ENCODE data around the gene ECSIT.

ECSIT gene

DNA sequence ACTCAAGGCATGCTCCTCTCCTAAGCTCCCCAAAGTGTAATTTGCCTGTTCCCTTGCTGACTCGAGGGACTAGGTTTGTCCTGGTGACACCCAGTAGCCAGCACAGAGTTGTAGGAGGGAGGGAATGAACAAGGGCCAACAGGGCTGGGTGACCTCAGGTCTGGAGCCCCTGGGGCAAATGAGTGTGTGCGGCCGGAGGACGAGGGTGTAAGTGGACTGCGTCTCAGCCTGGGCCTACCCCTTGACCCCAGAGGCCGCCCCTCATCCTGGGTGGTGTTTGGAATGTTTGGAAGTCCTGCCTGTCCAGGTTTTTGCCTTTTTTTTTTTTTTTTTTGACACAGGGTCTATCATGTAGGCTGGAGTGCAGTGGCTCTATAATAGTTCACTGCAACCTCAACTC, 22.0 kb downstream of the ECSIT start:
- no peak overlapping the region for H3K4me3 ChIP-seq (replicated peaks; ENCODE audit: low read depth, low read length)
- DNase-seq (ENCODE audit: low read depth): no peak
- TF ChIP-seq, protein P1, sequence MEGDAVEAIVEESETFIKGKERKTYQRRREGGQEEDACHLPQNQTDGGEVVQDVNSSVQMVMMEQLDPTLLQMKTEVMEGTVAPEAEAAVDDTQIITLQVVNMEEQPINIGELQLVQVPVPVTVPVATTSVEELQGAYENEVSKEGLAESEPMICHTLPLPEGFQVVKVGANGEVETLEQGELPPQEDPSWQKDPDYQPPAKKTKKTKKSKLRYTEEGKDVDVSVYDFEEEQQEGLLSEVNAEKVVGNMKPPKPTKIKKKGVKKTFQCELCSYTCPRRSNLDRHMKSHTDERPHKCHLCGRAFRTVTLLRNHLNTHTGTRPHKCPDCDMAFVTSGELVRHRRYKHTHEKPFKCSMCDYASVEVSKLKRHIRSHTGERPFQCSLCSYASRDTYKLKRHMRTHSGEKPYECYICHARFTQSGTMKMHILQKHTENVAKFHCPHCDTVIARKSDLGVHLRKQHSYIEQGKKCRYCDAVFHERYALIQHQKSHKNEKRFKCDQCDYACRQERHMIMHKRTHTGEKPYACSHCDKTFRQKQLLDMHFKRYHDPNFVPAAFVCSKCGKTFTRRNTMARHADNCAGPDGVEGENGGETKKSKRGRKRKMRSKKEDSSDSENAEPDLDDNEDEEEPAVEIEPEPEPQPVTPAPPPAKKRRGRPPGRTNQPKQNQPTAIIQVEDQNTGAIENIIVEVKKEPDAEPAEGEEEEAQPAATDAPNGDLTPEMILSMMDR (IDR thresholded peaks at IDR 0.05; ENCODE audit: low read length, missing control alignments): no peak

DNA sequence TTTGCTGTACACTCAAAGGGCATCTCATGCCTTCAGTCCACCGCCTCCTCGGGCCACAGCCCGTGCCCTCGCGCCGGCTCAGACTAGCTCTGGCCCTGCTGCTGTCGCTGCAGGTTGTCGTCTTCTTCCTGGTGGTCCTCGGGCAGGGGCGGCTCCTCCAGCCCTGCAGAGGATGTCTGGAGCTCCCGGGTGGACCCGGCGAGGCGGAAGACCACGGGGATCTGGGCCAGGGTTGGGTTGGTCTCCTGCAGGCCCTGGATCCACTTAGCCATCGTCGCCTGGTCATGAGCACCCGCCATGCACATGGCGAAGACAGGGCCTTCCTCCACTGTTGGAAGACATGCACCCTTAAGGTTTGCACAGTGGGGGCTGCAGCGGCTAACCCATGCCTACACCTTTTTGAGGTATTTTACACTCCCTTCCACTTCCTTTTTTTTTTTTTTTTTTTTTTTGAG, 22.8 kb downstream of the ECSIT start:
- H3K4me3 ChIP-seq (replicated peaks; ENCODE audit: low read depth, low read length): peak overlapping the region; percentile 65
- DNase-seq (ENCODE audit: low read depth): no peak
- TF ChIP-seq, protein P1 (IDR thresholded peaks at IDR 0.05; ENCODE audit: low read length, missing control alignments): no peak

DNA sequence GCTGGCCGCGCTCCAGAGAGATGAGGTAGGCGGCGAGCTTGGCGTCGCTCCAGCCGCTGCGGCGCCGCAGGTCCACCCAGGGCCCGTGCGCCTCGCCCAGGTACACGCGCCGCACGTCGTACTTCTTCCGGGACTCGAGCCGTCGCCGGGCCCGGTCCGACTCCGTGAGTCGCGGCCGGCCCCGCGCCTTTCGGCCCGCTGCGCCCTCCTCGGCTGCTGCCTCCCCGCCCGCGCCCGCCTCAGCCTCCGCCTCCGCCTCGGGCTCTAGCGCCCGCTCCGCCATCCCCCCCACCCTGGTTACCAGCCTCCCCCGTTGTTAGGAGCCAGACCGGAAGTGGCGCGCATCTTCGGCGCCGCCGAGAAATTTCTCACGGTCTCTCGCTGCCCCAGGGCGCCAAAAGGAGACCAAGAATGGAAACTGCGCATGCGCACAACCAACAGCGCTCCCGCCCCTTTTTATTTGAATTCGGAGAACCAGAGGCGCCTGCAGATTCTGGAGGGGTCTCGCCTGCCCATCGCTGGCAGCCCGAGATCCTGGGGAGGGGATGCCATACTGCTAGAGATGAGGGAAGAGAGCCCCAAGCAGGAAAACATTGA, 23.3 kb downstream of the ECSIT start, which contains the start of gene ZNF653:
ZNF653 (minus strand) TSS at position 336 of the 597 bp plus-strand sequence; CDS start at position 283, 53 bp downstream.
- DNase-seq (ENCODE audit: low read depth): peak; percentile 96
- TF ChIP-seq, protein P1 (IDR thresholded peaks at IDR 0.05; ENCODE audit: low read length, missing control alignments): no peak
- peak within 1 kb of the TSS; percentile 65 for H3K4me3 ChIP-seq (replicated peaks; ENCODE audit: low read depth, low read length)

DNA sequence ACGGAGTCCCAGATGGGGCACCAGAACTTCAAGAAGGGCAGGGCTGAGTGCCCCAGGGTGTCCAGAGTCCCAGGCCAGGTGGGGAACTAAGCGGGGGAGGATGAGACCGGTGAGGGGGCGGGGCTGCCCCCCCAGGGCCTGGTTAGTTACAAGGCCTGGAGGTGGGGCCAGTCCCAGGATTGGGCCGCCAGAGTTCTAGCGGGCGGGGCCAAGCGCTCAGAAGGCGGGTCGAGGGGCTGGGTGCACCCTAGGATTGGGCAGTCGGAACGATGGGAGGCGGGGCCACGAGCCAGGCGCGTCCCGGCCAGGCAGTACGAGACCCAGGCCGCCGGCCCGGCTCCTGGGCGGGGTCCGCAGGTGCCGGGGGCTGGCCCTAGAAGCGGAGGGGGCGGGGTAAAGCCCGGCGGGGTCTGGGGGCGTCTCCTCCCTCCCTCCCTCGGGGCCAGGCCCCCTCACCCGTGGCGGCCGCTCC, 23.9 kb downstream of the ECSIT start:
- TF ChIP-seq, protein P1 (IDR thresholded peaks at IDR 0.05; ENCODE audit: low read length, missing control alignments): no peak
- H3K4me3 ChIP-seq (replicated peaks; ENCODE audit: low read depth, low read length): peak overlapping the region; percentile 65
- peak; percentile 94 for DNase-seq (ENCODE audit: low read depth)

DNA sequence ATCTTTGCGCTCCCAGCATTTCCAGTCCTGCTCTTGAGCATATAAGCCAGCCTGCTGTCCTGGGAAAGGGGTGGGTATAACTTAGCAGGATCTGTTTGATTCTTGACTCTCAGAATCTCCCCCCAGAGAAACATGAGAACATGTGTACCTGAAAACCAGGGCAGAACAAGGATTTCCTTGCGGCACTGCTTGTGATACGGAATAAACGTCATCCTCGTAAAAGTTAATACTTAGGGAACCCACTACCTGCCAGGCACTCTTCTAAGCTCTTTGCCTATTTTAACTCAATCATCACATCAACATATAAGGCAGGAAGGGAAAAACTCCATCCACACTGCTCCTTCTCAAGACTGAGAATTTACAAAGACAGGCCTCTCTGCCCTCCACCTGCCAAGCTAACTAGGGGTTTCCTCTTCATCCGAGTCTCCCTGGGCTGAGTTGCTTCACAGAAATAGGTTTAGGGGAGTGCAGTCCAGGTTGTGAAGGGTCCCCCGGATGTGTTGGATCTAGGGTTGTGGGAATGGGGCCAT, 24.4 kb downstream of the ECSIT start:
- DNase-seq (ENCODE audit: low read depth): no peak
- TF ChIP-seq, protein P1 (IDR thresholded peaks at IDR 0.05; ENCODE audit: low read length, missing control alignments): no peak
- H3K4me3 ChIP-seq (replicated peaks; ENCODE audit: low read depth, low read length): peak overlapping the region; percentile 65

DNA sequence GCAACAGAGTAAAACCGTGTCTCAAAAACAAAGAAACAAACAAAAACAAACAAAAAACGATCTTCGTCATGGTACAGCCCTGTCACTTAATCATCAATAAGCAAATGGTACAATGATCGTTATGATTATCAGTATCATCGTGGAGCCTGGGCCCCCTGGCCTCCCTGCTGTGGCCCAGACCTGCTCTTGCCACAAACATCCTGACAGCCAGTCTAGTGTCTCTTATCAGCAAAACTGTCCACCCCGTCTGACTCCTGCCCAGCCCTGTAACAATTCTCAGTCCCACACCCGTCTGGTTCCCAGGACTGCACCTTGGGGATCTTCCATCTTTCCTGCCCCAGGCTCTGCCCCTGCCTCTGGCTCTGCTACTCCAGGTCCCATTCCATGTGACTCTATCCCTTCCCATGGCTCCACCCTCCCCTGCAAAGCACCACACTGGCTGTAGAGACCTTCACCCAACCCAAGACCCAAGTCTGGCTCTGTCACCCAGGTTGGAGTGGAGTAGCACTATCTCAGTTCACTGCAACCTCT, 29.0 kb downstream of the ECSIT start:
- no peak overlapping the region for H3K4me3 ChIP-seq (replicated peaks; ENCODE audit: low read depth, low read length)
- TF ChIP-seq, protein P1 (IDR thresholded peaks at IDR 0.05; ENCODE audit: low read length, missing control alignments): no peak
- DNase-seq (ENCODE audit: low read depth): no peak
